Upper lobe of right lung (tissue), 1 donor: ENCODE results near the gene PCSK5. TPM values are rescaled to one million over a fixed set of nuclear protein-coding genes. Genes with fewer than 3 reads are reported as not detected.

Source experiments
- ATAC-seq: fragments of 200-7000 bp; cut with Tn5 transposase; one replicate; pipeline ENCODE4 v1.9.1; 2020; ENCODE audit warnings: mild to moderate bottlenecking, moderate library complexity
- DNase-seq: peaks from one replicate; pipeline ENCODE4 v3.0.0-alpha.2; 2020
- H3K27ac ChIP-seq: fragments of 200-600 bp; one replicate; pipeline ENCODE4 v1.8.0; 2022
- H3K27me3 ChIP-seq: fragments of 200-600 bp; one replicate; pipeline ENCODE4 v1.8.0; 2022; ENCODE audit warnings: mild to moderate bottlenecking
- H3K36me3 ChIP-seq: fragments of 200-600 bp; one replicate; pipeline ENCODE4 v1.8.0; 2022
- H3K4me1 ChIP-seq: fragments of 200-600 bp; one replicate; pipeline ENCODE4 v1.8.0; 2022
- H3K4me3 ChIP-seq: fragments of 200-600 bp; one replicate; pipeline ENCODE4 v1.8.0; 2022; ENCODE audit warnings: mild to moderate bottlenecking
- H3K9me3 ChIP-seq: fragments of 200-600 bp; one replicate; pipeline ENCODE4 v1.8.0; 2022
- CTCF ChIP-seq: fragments of 200-600 bp; IDR thresholded peaks from one replicate; pipeline ENCODE4 v1.8.0; 2022; ENCODE audit warnings: antibody characterized with exemption
- intact Hi-C: fragments of 100-400 bp; cut with DNase I; formaldehyde crosslinking; loops from one replicate; pipeline ENCODE4 v1.11.0; 2022
- total RNA-seq: library from RNA; stranded (reverse); fragmentation: NEBNext Ultra II Directional; extraction: Animal tissue kit (Norgen Biotek cat#: 25700); gene quantifications from one replicate; pipeline ENCODE4 v1.2.1, GENCODE V29; 2021
- donor health status: DM: no; HTN: yes; CAD: no; lungs with severe emphysema.

PCSK5 gene
- total RNA-seq, 1 donor from 2014 or later: 18.1 TPM

DNA sequence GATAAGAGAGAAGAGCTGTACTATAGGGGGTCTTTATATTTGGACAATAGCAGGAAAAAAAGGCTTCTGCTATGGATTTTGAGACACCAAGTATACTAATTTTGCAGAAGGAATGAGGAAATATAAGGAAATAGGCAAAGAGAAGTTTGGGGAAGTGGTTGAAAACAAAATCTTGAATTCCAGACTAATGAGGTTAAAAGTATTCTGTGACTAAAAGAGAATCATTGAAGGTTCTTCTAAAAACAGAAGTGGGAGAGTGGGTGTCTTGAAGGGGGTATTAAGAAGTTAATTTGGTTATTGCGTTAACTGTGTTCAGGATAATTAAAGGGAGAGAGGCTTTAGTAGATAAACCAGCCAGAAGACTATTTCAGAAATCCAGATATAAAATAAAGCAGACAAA, 355.0 kb downstream of the PCSK5 start:
- Histone ChIP-seq H3K9me3 (no peaks in the 10 kb centered on the region), H3K27me3 (no peaks in the 10 kb centered on the region), H3K4me3 (no peak overlapping the region), H3K27ac (no peak overlapping the region), H3K4me1 (no peaks in the 10 kb centered on the region), H3K36me3 (no peaks in the 10 kb centered on the region)
- TF ChIP-seq CTCF: no peak
- intact Hi-C loops: no loop called here
- DNase-seq (no peak), ATAC-seq (peak; percentile 58)

GRCh38 chr9:76246680-76247079, 356.2 kb downstream of the PCSK5 start:
- Histone ChIP-seq H3K4me1 (no peaks in the 10 kb centered on the region), H3K9me3 (no peaks in the 10 kb centered on the region), H3K27ac (no peak overlapping the region), H3K36me3 (no peaks in the 10 kb centered on the region), H3K4me3 (no peak overlapping the region), H3K27me3 (no peaks in the 10 kb centered on the region)
- DNase-seq (no peak), ATAC-seq (no peak)
- intact Hi-C loops: no loop called here
- TF ChIP-seq CTCF: no peak

DNA sequence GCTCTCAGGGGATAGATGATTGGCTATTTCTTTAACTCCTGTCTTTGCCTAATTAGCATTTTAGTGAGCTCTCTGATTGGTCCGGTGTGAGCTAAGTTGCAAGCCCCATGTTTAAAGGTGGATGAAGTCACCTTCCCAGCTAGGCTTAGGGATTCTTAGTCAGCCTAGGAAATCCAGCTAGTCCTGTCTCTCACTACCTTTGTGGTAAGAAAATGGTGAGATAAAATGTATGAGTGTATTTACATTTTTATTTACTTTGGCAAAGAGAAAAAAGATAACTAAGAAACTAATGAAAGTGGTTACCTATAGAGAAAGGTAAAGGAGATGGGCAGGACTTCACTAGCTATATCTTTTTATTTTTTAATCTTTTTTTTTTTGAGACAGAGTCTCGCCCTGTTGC, 357.0 kb downstream of the PCSK5 start:
- no peak overlapping the region for H3K4me3 ChIP-seq
- no peaks in the 10 kb centered on the region for H3K36me3 ChIP-seq
- intact Hi-C loops: no loop called here
- no peaks in the 10 kb centered on the region for H3K27me3 ChIP-seq
- no peak for ATAC-seq
- H3K9me3 ChIP-seq: no peaks in the 10 kb centered on the region
- DNase-seq: no peak
- no peaks in the 10 kb centered on the region for H3K4me1 ChIP-seq
- no peak overlapping the region for H3K27ac ChIP-seq
- TF ChIP-seq CTCF: no peak

- H3K27ac ChIP-seq: no peak overlapping the region
- TF ChIP-seq CTCF: no peak
- ATAC-seq: no peak
- no peak for DNase-seq
- H3K36me3 ChIP-seq: no peaks in the 10 kb centered on the region
- H3K4me3 ChIP-seq: no peak overlapping the region
- H3K4me1 ChIP-seq: no peaks in the 10 kb centered on the region
- no peaks in the 10 kb centered on the region for H3K9me3 ChIP-seq
- no peaks in the 10 kb centered on the region for H3K27me3 ChIP-seq
- intact Hi-C loops: no loop called here
Observed at GRCh38 chr9:76249309-76249708, 358.8 kb downstream of the PCSK5 start.

- no peak for DNase-seq
- H3K27ac ChIP-seq: peak overlapping the region; percentile 31
- no peaks in the 10 kb centered on the region for H3K36me3 ChIP-seq
- H3K4me1 ChIP-seq: peaks cover 8% of the 10 kb centered on the region
- peak overlapping the region; percentile 11 for H3K4me3 ChIP-seq
- peak; percentile 95 for ATAC-seq
- H3K9me3 ChIP-seq: no peaks in the 10 kb centered on the region
- intact Hi-C loops: no loop called here
- no peaks in the 10 kb centered on the region for H3K27me3 ChIP-seq
- no peak for TF ChIP-seq CTCF
Observed at GRCh38 chr9:76255781-76256455, 365.4 kb downstream of the PCSK5 start.

DNA sequence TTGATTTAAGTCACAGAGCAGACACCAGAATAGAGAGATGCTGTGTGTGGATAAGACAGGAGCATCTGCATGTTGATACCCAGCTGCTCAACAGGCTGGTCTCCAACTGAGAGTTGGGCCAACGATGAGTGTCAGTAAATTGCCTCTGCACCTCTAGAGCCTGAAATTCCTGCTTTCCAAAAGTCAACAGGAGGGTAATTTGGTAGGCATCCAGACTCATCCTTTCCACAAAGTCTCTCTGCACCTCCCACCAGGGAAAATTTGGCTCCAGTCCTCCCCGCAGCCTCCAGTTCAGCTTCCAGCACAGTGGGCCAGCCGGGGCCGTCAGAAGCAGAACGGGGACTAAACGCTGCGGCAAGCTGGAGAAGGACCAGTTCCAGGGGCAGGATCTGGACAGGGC, 366.8 kb downstream of the PCSK5 start:
- H3K4me3 ChIP-seq: no peak overlapping the region
- DNase-seq (no peak), ATAC-seq (no peak)
- no peaks in the 10 kb centered on the region for H3K9me3 ChIP-seq
- H3K27me3 ChIP-seq: no peaks in the 10 kb centered on the region
- H3K36me3 ChIP-seq: no peaks in the 10 kb centered on the region
- no peak overlapping the region for H3K27ac ChIP-seq
- no peak for TF ChIP-seq CTCF
- intact Hi-C loops: no loop called here
- peaks cover 8% of the 10 kb centered on the region for H3K4me1 ChIP-seq
